COLO829 (cell line): ENCODE measurements around the gene NEUROG2.
"Not testable (repeated sequence)": the region's sequence is repeated elsewhere in the genome, so short reads cannot be mapped to it uniquely, and the experiment has no call there.

Source experiments
- DNase-seq: peaks from one replicate; pipeline ENCODE4 v3.0.0; 2012; ENCODE audit warnings: low spot score

The NEUROG2 gene

DNA sequence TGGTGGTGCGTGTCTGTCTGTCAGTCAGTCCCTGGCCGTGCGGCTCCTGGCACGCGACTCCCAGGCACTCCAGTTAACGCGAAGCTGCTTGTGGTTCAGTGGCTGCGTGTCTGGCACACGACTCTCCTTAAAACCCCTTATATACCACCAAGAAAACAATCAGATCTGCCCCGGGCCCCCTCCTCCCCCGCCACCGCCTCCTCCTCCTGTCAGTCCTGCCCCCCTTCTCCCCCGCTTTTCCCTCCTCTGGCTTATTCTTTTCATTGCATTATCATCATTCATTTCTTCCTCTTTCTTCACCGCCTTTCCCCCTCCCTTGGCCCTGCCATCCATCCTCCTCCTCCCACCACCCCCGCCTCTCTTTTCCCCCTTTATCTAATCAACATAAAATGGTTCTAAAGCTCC is at the start of gene NEUROG2:
Gene NEUROG2 (minus strand): TSS at position 115 of the 405 bp plus-strand sequence. CDS start 705 bp downstream, outside the sequence.
- DNase-seq = no peak

GRCh38 chr4:112564706-112565270 is 48.8 kb upstream of the NEUROG2 start:
- DNase-seq = no peak

DNA sequence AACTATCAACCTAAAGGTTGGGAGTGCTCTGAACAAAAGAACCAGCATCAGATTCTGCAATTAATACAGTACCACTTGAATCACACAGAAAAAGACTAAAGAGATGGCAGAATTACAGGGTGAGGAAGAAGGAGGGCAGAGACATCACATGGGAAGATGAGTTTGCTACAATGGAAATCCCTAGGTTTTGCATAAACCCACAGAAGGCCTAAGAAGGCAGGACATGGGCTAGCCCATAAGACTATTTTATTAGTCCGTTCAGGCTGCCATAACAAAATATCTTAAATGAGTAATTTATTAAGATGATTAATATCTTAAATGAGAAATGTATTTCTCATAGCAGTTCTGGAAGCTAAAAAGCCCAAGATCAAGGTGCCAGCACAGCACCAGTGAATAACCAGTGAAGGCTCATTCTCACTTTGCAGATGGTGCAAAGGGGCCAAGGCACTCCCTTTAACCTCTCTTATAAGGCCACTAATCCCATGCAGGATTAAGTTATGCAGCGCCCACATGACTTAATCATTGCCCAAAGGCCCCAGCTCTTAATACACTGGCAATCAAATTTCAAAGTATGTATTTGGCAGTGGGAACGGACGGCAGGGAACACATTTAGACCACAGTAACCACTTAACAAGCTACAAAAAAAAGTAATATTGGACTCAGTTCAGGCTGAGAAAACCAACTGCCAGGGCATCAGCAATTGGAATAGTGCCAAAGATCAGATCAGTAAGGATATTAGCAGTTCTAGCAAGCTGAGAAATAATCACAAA is 47.6 kb upstream of the NEUROG2 start:
- DNase-seq = no peak

GRCh38 chr4:112562254-112562879 is 46.4 kb upstream of the NEUROG2 start:
- DNase-seq = no peak

DNA sequence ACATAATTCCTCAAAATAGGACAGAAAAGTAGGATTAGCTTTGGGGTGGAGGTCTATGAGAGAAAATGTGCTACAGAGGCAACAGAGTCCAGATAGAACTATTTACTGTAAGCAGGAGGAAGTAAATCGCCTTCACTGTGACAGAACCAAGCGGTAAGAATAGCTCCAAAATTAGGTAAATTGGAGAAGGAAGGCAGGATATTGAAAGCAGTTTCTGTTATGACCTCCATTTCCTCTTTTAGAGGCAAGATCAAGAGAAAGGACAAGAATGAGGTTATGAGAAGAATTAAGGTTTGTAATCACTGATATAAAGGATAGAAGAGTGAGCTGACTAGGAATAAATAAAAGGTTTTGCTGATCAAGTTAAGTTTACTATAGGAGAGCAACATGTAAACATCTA is 44.1 kb upstream of the NEUROG2 start:
- DNase-seq = no peak

- no peak for DNase-seq
These were observed 43.1 kb upstream of the NEUROG2 start for GRCh38 chr4:112559053-112559452.

GRCh38 chr4:112557676-112558411 is 41.9 kb upstream of the NEUROG2 start:
- no peak for DNase-seq

- not testable (repeated sequence) for DNase-seq
These were observed 38.3 kb upstream of the NEUROG2 start for GRCh38 chr4:112554271-112554670.

GRCh38 chr4:112552668-112553067 is 36.7 kb upstream of the NEUROG2 start:
- DNase-seq = no peak

DNA sequence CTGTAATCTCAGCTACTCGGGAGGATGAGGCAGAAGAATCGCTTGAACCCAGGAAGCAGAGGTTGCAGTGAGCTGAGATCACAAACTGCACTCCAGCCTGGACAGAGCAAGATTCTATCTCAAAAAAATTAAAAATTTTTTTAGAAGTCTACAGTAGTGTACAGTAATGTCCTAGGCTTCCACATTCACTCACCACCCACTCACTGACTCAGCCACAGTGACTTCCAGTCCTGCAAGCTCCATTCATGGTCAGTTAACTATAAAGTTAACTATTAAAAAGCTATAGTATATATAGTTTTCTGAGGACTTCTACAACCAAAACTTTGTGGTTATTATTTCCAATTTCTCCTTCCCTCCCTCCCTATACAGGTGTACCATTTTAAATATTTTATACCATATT is 34.7 kb upstream of the NEUROG2 start:
- DNase-seq = no peak

GRCh38 chr4:112546476-112546875 is 30.5 kb upstream of the NEUROG2 start:
- peak; percentile 83 for DNase-seq

DNA sequence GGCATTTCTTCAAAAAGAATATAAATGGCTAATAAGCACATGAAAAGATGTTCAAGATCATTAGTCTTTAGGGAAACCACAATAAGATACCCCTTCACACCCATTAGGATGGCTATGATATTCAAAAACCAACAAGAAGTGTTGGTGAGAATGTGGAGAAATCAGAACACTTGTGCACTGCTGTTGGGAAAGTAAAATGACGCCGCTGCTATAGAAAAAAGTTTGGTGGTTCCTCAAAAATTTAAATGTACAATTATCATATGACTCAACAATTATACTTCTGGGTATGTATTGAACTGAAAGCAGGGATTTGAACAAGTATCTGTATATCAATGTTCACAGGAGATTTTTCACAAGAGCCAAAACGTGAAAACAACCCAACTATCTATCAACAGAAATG is 29.4 kb upstream of the NEUROG2 start:
- DNase-seq = no peak

- DNase-seq = no peak
These were observed 24.7 kb upstream of the NEUROG2 start for GRCh38 chr4:112540695-112541094.

GRCh38 chr4:112536123-112536522 is 20.1 kb upstream of the NEUROG2 start:
- DNase-seq = no peak

DNA sequence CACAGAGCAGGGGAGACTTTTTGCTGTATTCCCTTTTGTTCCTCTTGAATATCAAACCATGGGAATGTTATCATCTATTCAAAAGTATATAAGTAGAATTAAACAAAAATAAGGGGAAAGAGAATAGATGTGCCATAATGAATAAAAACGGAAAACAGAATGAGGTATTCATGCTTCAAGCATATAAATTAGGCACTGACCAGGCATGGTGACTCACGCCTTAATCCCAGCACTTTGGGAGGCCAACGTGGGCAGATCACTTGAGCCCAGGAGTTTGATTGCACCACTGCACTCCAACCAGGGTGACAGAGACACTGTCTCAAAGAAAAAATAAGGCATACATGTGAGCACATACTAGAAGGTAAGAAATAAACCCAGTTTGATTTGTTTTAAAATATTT is 16.3 kb upstream of the NEUROG2 start:
- DNase-seq = peak; percentile 61

GRCh38 chr4:112531146-112531545 is 15.2 kb upstream of the NEUROG2 start:
- no peak for DNase-seq

- DNase-seq = no peak
These were observed 10.1 kb upstream of the NEUROG2 start for GRCh38 chr4:112526061-112526460.

DNA sequence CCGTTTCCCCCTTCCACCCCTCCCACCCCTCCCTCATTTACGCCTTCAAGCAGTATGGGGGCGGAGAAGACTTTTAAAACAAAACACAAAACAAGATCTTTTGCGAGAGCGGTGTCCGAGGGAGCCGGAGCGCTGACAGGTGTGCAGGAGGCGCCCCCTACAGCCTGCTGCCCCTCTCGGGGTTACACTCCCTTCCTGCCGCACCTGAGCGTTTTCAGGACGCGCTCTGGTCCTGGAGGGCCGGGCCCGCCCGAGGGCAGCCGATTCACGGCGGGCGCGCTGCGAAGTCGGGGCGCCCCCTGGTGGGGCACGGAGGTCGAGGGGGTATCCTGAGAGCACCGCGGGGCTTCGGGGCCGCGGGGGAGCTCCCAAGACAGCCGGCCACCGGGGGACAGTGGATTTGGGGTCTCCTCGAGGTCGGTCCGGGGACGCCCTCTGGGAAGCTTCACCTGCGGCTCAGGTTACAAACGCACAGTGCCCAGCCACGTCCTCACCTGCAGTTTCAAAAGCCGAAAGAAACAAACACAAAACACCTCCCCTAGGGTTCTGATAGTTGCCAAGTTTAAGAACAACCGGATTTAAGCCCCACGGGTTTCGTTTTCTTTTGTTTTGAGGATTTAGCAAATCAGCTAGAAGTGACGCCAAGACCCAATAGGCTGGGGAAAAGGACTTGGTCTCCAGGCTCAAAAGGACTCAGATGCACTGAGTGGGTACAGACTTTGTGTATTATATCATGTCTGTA is 8.0 kb upstream of the NEUROG2 start:
- no peak for DNase-seq

GRCh38 chr4:112523008-112523721 is 7.2 kb upstream of the NEUROG2 start:
- no peak for DNase-seq

DNA sequence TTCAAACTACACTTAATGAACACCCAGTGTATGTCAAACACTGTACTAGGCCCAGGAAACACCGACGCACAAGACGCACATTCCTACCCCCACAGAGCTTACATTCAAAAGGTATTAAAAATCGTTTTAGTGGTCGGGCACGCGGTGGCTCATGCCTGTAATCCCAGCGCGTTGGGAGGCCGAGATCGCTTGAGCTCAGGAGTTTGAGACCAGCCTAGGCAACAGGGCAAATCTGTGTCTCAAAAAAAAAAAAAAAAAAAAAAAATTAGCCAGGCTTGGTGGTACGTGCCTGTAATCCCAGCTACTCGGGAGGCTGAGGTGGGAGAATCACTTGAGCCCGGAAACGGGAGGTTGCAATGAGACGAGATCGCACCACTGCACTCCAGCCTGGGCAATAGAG is 6.5 kb upstream of the NEUROG2 start:
- not testable (repeated sequence) for DNase-seq
